Measurements from ENCODE around the gene USP31. TPM values are rescaled to one million over a fixed set of nuclear protein-coding genes. Genes with fewer than 3 reads are reported as not detected.

The USP31 gene
- total and polyA plus RNA-seq, 2 of the 13 experiments (the other 11 are each of a cell fraction or from before 2014, with no cell fraction given): 22.5 to 23.3 TPM

DNA sequence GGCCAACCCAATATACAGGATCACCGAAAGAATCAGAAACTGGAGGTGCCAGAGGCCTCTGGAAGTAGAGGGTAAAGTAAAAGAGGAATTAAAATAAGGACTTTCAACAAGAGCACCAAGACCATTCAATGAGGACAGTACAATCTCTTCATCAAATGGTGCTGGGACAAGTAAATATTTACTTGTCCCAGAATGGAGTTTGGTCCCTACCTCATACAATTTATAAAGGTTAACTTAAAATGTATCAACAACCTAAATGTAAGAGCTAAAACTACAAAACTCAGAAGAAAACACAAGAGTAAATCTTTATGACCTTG, 56.5 kb downstream of the USP31 start (continued):
- no peak for TF ChIP-seq CC2D1A (CRISPR knock-in tag; IDR thresholded peaks at IDR 0.05)
- no peak for TF ChIP-seq NAIF1 (CRISPR knock-in tag; IDR thresholded peaks at IDR 0.05; ENCODE audit: borderline replicate concordance)
- TF ChIP-seq FOXJ3 (CRISPR knock-in tag; IDR thresholded peaks at IDR 0.05; ENCODE audit: borderline replicate concordance): peak; percentile 40; the same call in 1 of the 2 replicates
- no peak for TF ChIP-seq ZSCAN22 (CRISPR knock-in tag; IDR thresholded peaks at IDR 0.05)
- TF ChIP-seq ZNF768 (CRISPR knock-in tag; IDR thresholded peaks at IDR 0.05): no peak
- no peak for TF ChIP-seq SOX13 (IDR thresholded peaks at IDR 0.05)
- peak in 1 of 2 experiments; percentile 70; a peak in 1 of 4 replicates for TF ChIP-seq SOX13 (CRISPR knock-in tag; conservative IDR thresholded peaks at IDR 0.05 in 1 of 2, IDR thresholded peaks at IDR 0.05 in 1 of 2)
- TF ChIP-seq, protein P1, sequence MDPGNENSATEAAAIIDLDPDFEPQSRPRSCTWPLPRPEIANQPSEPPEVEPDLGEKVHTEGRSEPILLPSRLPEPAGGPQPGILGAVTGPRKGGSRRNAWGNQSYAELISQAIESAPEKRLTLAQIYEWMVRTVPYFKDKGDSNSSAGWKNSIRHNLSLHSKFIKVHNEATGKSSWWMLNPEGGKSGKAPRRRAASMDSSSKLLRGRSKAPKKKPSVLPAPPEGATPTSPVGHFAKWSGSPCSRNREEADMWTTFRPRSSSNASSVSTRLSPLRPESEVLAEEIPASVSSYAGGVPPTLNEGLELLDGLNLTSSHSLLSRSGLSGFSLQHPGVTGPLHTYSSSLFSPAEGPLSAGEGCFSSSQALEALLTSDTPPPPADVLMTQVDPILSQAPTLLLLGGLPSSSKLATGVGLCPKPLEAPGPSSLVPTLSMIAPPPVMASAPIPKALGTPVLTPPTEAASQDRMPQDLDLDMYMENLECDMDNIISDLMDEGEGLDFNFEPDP (CRISPR knock-in tag; conservative IDR thresholded peaks at IDR 0.05): no peak
- TF ChIP-seq, protein P2, sequence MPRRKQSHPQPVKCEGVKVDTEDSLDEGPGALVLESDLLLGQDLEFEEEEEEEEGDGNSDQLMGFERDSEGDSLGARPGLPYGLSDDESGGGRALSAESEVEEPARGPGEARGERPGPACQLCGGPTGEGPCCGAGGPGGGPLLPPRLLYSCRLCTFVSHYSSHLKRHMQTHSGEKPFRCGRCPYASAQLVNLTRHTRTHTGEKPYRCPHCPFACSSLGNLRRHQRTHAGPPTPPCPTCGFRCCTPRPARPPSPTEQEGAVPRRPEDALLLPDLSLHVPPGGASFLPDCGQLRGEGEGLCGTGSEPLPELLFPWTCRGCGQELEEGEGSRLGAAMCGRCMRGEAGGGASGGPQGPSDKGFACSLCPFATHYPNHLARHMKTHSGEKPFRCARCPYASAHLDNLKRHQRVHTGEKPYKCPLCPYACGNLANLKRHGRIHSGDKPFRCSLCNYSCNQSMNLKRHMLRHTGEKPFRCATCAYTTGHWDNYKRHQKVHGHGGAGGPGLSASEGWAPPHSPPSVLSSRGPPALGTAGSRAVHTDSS (CRISPR knock-in tag; conservative IDR thresholded peaks at IDR 0.05): no peak
- TF ChIP-seq MED1 (CRISPR knock-in tag; IDR thresholded peaks at IDR 0.05): peak; percentile 81
- TF ChIP-seq, protein P3, sequence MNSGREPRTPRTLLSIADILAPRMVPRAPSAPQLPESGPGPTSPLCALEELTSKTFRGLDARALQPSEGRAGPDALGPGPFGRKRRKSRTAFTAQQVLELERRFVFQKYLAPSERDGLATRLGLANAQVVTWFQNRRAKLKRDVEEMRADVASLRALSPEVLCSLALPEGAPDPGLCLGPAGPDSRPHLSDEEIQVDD (CRISPR knock-in tag; IDR thresholded peaks at IDR 0.05; ENCODE audit: borderline replicate concordance): no peak
- peak; percentile 38; the same call in 1 of the 2 replicates for TF ChIP-seq BCL6 (CRISPR knock-in tag; IDR thresholded peaks at IDR 0.05)
- TF ChIP-seq, protein P4, sequence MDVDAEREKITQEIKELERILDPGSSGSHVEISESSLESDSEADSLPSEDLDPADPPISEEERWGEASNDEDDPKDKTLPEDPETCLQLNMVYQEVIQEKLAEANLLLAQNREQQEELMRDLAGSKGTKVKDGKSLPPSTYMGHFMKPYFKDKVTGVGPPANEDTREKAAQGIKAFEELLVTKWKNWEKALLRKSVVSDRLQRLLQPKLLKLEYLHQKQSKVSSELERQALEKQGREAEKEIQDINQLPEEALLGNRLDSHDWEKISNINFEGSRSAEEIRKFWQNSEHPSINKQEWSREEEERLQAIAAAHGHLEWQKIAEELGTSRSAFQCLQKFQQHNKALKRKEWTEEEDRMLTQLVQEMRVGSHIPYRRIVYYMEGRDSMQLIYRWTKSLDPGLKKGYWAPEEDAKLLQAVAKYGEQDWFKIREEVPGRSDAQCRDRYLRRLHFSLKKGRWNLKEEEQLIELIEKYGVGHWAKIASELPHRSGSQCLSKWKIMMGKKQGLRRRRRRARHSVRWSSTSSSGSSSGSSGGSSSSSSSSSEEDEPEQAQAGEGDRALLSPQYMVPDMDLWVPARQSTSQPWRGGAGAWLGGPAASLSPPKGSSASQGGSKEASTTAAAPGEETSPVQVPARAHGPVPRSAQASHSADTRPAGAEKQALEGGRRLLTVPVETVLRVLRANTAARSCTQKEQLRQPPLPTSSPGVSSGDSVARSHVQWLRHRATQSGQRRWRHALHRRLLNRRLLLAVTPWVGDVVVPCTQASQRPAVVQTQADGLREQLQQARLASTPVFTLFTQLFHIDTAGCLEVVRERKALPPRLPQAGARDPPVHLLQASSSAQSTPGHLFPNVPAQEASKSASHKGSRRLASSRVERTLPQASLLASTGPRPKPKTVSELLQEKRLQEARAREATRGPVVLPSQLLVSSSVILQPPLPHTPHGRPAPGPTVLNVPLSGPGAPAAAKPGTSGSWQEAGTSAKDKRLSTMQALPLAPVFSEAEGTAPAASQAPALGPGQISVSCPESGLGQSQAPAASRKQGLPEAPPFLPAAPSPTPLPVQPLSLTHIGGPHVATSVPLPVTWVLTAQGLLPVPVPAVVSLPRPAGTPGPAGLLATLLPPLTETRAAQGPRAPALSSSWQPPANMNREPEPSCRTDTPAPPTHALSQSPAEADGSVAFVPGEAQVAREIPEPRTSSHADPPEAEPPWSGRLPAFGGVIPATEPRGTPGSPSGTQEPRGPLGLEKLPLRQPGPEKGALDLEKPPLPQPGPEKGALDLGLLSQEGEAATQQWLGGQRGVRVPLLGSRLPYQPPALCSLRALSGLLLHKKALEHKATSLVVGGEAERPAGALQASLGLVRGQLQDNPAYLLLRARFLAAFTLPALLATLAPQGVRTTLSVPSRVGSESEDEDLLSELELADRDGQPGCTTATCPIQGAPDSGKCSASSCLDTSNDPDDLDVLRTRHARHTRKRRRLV (CRISPR knock-in tag; IDR thresholded peaks at IDR 0.05): no peak
- TF ChIP-seq MAFG (CRISPR knock-in tag; IDR thresholded peaks at IDR 0.05): no peak
- TF ChIP-seq, protein P5, sequence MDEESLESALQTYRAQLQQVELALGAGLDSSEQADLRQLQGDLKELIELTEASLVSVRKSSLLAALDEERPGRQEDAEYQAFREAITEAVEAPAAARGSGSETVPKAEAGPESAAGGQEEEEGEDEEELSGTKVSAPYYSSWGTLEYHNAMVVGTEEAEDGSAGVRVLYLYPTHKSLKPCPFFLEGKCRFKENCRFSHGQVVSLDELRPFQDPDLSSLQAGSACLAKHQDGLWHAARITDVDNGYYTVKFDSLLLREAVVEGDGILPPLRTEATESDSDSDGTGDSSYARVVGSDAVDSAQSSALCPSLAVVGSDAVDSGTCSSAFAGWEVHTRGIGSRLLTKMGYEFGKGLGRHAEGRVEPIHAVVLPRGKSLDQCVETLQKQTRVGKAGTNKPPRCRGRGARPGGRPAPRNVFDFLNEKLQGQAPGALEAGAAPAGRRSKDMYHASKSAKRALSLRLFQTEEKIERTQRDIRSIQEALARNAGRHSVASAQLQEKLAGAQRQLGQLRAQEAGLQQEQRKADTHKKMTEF (CRISPR knock-in tag; IDR thresholded peaks at IDR 0.05): 0 out of 2 replicates have a peak, but pooled peaks have one; percentile 26
- peak; percentile 54; the same call in 1 of the 2 replicates for TF ChIP-seq TARDBP (CRISPR knock-in tag; IDR thresholded peaks at IDR 0.05)
- TF ChIP-seq MEF2D (CRISPR knock-in tag; IDR thresholded peaks at IDR 0.05): no peak
- TF ChIP-seq KLF12 (CRISPR knock-in tag; IDR thresholded peaks at IDR 0.05; ENCODE audit: borderline replicate concordance): no peak
- TF ChIP-seq, protein P6, sequence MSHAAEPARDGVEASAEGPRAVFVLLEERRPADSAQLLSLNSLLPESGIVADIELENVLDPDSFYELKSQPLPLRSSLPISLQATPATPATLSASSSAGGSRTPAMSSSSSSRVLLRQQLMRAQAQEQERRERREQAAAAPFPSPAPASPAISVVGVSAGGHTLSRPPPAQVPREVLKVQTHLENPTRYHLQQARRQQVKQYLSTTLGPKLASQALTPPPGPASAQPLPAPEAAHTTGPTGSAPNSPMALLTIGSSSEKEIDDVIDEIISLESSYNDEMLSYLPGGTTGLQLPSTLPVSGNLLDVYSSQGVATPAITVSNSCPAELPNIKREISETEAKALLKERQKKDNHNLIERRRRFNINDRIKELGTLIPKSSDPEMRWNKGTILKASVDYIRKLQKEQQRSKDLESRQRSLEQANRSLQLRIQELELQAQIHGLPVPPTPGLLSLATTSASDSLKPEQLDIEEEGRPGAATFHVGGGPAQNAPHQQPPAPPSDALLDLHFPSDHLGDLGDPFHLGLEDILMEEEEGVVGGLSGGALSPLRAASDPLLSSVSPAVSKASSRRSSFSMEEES (CRISPR knock-in tag; IDR thresholded peaks at IDR 0.05): no peak
- no peak for TF ChIP-seq NFRKB (IDR thresholded peaks at IDR 0.05)

Measured in HepG2 (cell line).